ENCODE data around the gene SFMBT2.

SFMBT2 gene

DNA sequence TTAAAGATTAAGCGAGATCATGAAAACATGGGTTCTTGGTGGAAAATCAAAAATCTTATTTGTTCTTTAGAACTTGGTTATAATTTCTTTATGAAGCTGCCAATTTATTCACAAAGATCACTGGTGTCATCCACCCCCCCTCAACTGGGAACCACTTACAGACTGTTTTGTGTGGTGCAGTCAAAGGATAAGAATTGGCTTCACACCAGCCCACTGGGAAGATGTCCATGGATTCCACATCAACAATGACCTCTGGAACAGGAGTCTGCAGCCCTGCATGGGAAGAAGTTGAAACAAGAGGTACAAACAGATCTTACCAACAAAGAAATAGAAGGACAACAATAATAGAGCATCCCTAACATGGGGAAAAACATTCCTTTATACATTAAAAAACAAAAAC lies 205.2 kb downstream of the SFMBT2 start:
- Histone ChIP-seq H3K9ac (ENCODE audit: insufficient read length, low read depth) (no peak overlapping the region), H3K9me3 (ENCODE audit: insufficient read depth, low read length) (no peaks in the 10 kb centered on the region), H3K36me3 (ENCODE audit: insufficient read depth, insufficient read length, low read length) (no peaks in the 10 kb centered on the region), H3K4me1 (ENCODE audit: insufficient read depth, insufficient read length) (no peaks in the 10 kb centered on the region), H3K27me3 (ENCODE audit: insufficient read depth, insufficient read length) (no peaks in the 10 kb centered on the region), H3K4me3 (ENCODE audit: insufficient read length, low read depth) (no peak overlapping the region)
- TF ChIP-seq YY1 (IDR thresholded peaks at IDR 0.05; ENCODE audit: insufficient read depth, insufficient read length) (no peak), SUZ12 (IDR thresholded peaks at IDR 0.05; ENCODE audit: extremely low read depth, insufficient read depth, insufficient read length) (no peak), ZNF274 (IDR thresholded peaks at IDR 0.05; ENCODE audit: low read depth, low read length) (no peak)
- no peak for DNase-seq (ENCODE audit: low read depth, low spot score)

DNA sequence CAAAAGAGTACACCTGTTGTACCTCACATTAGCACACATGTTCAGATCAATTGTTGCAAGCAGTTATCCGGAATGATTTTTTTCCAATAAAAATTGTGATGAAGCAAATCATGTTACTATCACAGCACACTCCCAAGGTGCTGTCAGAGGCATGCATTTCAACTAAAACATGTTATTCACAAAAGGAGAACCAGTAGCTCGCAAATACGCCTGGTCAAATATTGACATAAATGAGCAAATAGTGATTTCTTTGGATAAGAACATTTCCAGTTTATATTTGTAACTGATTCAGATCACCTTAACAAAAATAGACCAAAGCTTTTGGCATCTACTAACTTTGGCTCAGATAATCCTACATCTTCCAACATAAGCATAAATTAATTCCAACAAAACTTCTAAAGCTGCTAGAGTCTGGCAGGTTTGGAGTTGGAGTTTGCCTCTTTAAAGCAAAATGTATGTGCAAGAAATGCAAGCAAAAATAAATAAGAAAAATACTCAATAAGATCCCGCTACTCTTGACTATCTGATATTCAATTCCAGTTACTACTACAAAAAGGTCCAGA lies 208.0 kb downstream of the SFMBT2 start:
- H3K4me3 ChIP-seq (ENCODE audit: insufficient read length, low read depth) = no peak overlapping the region
- no peaks in the 10 kb centered on the region for H3K27me3 ChIP-seq (ENCODE audit: insufficient read depth, insufficient read length)
- no peaks in the 10 kb centered on the region for H3K9me3 ChIP-seq (ENCODE audit: insufficient read depth, low read length)
- no peaks in the 10 kb centered on the region for H3K36me3 ChIP-seq (ENCODE audit: insufficient read depth, insufficient read length, low read length)
- no peaks in the 10 kb centered on the region for H3K4me1 ChIP-seq (ENCODE audit: insufficient read depth, insufficient read length)
- TF ChIP-seq YY1 (IDR thresholded peaks at IDR 0.05; ENCODE audit: insufficient read depth, insufficient read length) = no peak
- no peak for TF ChIP-seq SUZ12 (IDR thresholded peaks at IDR 0.05; ENCODE audit: extremely low read depth, insufficient read depth, insufficient read length)
- TF ChIP-seq ZNF274 (IDR thresholded peaks at IDR 0.05; ENCODE audit: low read depth, low read length) = no peak
- no peak overlapping the region for H3K9ac ChIP-seq (ENCODE audit: insufficient read length, low read depth)
- DNase-seq (ENCODE audit: low read depth, low spot score) = no peak

DNA sequence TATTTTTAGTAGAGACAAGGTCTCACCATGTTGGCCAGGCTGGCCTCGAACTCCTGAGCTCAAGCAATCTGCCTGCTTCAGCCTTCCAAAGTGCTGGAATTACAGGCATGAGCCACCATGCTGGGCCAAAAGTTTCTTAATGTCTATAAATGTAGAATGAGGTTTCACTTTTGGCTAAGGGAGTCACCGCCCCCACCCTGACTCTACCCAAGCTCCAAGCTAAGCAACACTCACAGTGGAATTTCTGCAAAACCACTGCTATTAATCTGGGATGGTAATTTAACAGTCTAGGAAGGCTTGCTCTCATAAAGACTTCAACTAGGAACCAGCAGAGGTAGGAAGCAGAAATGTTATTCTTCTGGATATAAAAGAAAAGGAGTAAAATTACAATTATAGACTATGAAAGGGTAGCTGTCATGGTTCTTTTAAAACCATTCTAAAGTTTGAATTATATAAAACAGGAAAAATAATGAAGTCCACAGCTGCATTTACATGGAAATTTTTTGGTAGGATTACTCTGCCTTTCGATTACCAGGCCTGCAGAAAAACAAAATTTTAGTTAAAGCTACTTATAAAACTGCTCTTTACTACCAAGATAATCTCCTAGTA lies 211.6 kb downstream of the SFMBT2 start:
- no peaks in the 10 kb centered on the region for H3K27me3 ChIP-seq (ENCODE audit: insufficient read depth, insufficient read length)
- H3K4me3 ChIP-seq (ENCODE audit: insufficient read length, low read depth) = no peak overlapping the region
- TF ChIP-seq ZNF274 (IDR thresholded peaks at IDR 0.05; ENCODE audit: low read depth, low read length) (no peak), SUZ12 (IDR thresholded peaks at IDR 0.05; ENCODE audit: extremely low read depth, insufficient read depth, insufficient read length) (no peak), YY1 (IDR thresholded peaks at IDR 0.05; ENCODE audit: insufficient read depth, insufficient read length) (no peak)
- H3K9ac ChIP-seq (ENCODE audit: insufficient read length, low read depth) = no peak overlapping the region
- H3K4me1 ChIP-seq (ENCODE audit: insufficient read depth, insufficient read length) = no peaks in the 10 kb centered on the region
- DNase-seq (ENCODE audit: low read depth, low spot score) = no peak
- peaks cover 8% of the 10 kb centered on the region for H3K36me3 ChIP-seq (ENCODE audit: insufficient read depth, insufficient read length, low read length)
- H3K9me3 ChIP-seq (ENCODE audit: insufficient read depth, low read length) = peaks cover 10% of the 10 kb centered on the region; the same call in 1 of the 2 replicates

DNA sequence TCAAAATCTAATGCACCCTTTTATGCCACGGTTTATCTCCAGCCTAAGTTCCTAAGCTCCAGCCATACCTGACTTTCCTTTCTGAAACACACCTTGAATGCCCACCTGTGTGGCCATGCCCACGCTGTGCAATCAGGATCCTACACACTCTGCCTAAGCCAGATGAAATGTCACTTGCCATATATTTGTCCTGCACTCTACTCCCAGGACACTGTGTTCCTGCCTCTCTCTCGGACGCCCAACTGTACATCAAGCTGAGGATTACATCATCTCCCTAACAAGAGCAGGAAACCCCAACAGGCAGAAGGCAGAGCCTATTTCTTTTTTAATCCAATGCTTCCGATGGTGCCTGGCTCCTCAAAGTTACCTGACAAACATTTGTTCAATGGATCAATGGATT lies 214.6 kb downstream of the SFMBT2 start:
- no peak overlapping the region for H3K9ac ChIP-seq (ENCODE audit: insufficient read length, low read depth)
- H3K4me3 ChIP-seq (ENCODE audit: insufficient read length, low read depth) = no peak overlapping the region
- DNase-seq (ENCODE audit: low read depth, low spot score) = no peak
- H3K36me3 ChIP-seq (ENCODE audit: insufficient read depth, insufficient read length, low read length) = peaks cover 8% of the 10 kb centered on the region
- no peaks in the 10 kb centered on the region for H3K4me1 ChIP-seq (ENCODE audit: insufficient read depth, insufficient read length)
- H3K9me3 ChIP-seq (ENCODE audit: insufficient read depth, low read length) = peaks cover 10% of the 10 kb centered on the region; the same call in 1 of the 2 replicates
- no peaks in the 10 kb centered on the region for H3K27me3 ChIP-seq (ENCODE audit: insufficient read depth, insufficient read length)
- TF ChIP-seq SUZ12 (IDR thresholded peaks at IDR 0.05; ENCODE audit: extremely low read depth, insufficient read depth, insufficient read length) (no peak), YY1 (IDR thresholded peaks at IDR 0.05; ENCODE audit: insufficient read depth, insufficient read length) (no peak), ZNF274 (IDR thresholded peaks at IDR 0.05; ENCODE audit: low read depth, low read length) (no peak)

DNA sequence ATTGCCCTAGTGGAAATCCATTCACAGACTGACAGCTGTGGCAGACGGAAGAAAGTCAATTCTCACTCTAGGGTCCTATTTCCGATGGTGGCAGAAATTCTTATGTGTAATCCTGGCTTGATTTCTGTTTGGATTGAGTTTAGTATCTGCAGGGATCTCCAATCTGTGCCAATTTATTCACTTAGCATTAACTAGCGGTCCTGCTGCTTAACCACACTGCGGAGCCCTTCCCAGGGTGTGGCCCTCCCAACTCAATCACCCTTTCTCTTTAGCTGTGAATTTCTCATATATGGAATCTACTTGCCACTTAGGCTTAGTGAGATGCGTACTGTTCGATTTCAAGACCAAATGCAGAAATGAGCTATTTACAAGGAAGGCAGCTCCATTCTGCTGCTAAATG lies 215.7 kb downstream of the SFMBT2 start:
- H3K9me3 ChIP-seq (ENCODE audit: insufficient read depth, low read length) = peaks cover 10% of the 10 kb centered on the region; the same call in 1 of the 2 replicates
- H3K4me1 ChIP-seq (ENCODE audit: insufficient read depth, insufficient read length) = no peaks in the 10 kb centered on the region
- TF ChIP-seq ZNF274 (IDR thresholded peaks at IDR 0.05; ENCODE audit: low read depth, low read length) (no peak), YY1 (IDR thresholded peaks at IDR 0.05; ENCODE audit: insufficient read depth, insufficient read length) (no peak), SUZ12 (IDR thresholded peaks at IDR 0.05; ENCODE audit: extremely low read depth, insufficient read depth, insufficient read length) (no peak)
- no peak for DNase-seq (ENCODE audit: low read depth, low spot score)
- H3K27me3 ChIP-seq (ENCODE audit: insufficient read depth, insufficient read length) = no peaks in the 10 kb centered on the region
- no peak overlapping the region for H3K4me3 ChIP-seq (ENCODE audit: insufficient read length, low read depth)
- peaks cover 8% of the 10 kb centered on the region for H3K36me3 ChIP-seq (ENCODE audit: insufficient read depth, insufficient read length, low read length)
- no peak overlapping the region for H3K9ac ChIP-seq (ENCODE audit: insufficient read length, low read depth)

DNA sequence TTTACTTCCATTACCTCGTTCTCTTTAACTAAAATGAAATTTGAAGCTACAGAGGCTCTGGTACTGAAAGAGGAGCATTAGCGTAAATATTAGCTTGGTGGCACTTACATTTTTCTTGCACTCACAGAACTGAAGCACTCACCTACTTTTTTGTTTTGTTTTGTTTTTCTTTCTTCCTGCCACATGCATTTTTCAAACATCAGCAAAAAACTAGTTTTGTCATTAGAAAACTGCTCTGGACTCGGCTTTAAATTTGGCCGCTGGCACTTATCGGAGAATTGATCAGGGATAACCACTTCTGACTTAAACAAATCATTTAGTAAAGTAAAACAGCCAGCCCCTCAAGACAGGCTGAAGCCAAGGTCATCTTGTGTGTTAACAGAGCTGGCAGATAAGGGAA lies 216.3 kb downstream of the SFMBT2 start:
- H3K27me3 ChIP-seq (ENCODE audit: insufficient read depth, insufficient read length) = no peaks in the 10 kb centered on the region
- H3K9ac ChIP-seq (ENCODE audit: insufficient read length, low read depth) = no peak overlapping the region
- no peaks in the 10 kb centered on the region for H3K4me1 ChIP-seq (ENCODE audit: insufficient read depth, insufficient read length)
- H3K9me3 ChIP-seq (ENCODE audit: insufficient read depth, low read length) = peaks cover 10% of the 10 kb centered on the region; the same call in 1 of the 2 replicates
- H3K4me3 ChIP-seq (ENCODE audit: insufficient read length, low read depth) = no peak overlapping the region
- H3K36me3 ChIP-seq (ENCODE audit: insufficient read depth, insufficient read length, low read length) = peaks cover 8% of the 10 kb centered on the region
- DNase-seq (ENCODE audit: low read depth, low spot score) = no peak
- no peak for TF ChIP-seq YY1 (IDR thresholded peaks at IDR 0.05; ENCODE audit: insufficient read depth, insufficient read length)
- no peak for TF ChIP-seq ZNF274 (IDR thresholded peaks at IDR 0.05; ENCODE audit: low read depth, low read length)
- TF ChIP-seq SUZ12 (IDR thresholded peaks at IDR 0.05; ENCODE audit: extremely low read depth, insufficient read depth, insufficient read length) = no peak

DNA sequence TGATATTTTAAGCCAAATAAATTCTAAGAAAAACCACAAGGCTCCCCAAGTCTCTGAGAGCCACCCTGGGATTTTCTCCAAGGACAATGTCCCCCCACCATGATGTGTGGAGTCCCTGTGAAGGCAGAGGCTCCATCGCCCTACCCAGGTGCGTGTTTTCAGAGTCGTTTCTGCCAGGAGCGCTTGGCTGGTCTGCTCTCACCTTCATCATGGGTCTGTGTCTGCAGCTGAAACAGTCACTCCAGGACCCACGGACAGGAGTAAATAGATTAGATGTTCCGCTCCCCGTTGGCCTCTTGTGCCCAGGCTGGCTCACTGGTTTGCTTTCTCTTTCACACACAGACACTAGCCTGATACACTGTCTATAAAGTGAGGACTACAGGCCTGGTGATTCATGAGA lies 217.5 kb downstream of the SFMBT2 start:
- Histone ChIP-seq H3K9me3 (ENCODE audit: insufficient read depth, low read length) (peaks cover 10% of the 10 kb centered on the region; the same call in 1 of the 2 replicates), H3K27me3 (ENCODE audit: insufficient read depth, insufficient read length) (no peaks in the 10 kb centered on the region), H3K4me3 (ENCODE audit: insufficient read length, low read depth) (no peak overlapping the region), H3K4me1 (ENCODE audit: insufficient read depth, insufficient read length) (no peaks in the 10 kb centered on the region), H3K9ac (ENCODE audit: insufficient read length, low read depth) (no peak overlapping the region), H3K36me3 (ENCODE audit: insufficient read depth, insufficient read length, low read length) (peaks cover 8% of the 10 kb centered on the region)
- TF ChIP-seq SUZ12 (IDR thresholded peaks at IDR 0.05; ENCODE audit: extremely low read depth, insufficient read depth, insufficient read length) (no peak), ZNF274 (IDR thresholded peaks at IDR 0.05; ENCODE audit: low read depth, low read length) (no peak), YY1 (IDR thresholded peaks at IDR 0.05; ENCODE audit: insufficient read depth, insufficient read length) (no peak)
- no peak for DNase-seq (ENCODE audit: low read depth, low spot score)

Data from NT2/D1 (cell line).